HL-60 (cell line): ENCODE measurements around the gene C11orf54.

Source experiments
- CTCF ChIP-seq: IDR thresholded peaks from one replicate; pipeline ENCODE4 v1.5.1; 2011; ENCODE audit warnings: low read length, control low read depth, inconsistent platforms; ENCODE audit not compliant: insufficient read depth
- POLR2AphosphoS5 ChIP-seq: IDR thresholded peaks from 2 replicates; pipeline ENCODE4 v1.6.1; 2012; ENCODE audit warnings: low read depth
- REST ChIP-seq: IDR thresholded peaks from 2 replicates; pipeline ENCODE4 v1.6.1; 2012; ENCODE audit warnings: low read depth; ENCODE audit not compliant: insufficient replicate concordance

GRCh38 chr11:93694109-93694508 is 47.4 kb upstream of the C11orf54 start:
- TF ChIP-seq CTCF (no peak), POLR2AphosphoS5 (no peak), REST (no peak)
